SK-N-MC (cell line): ENCODE data around the gene PSMD13.

Experiments used
- EZH2 ChIP-seq: fragments of 200-600 bp; sonication (generic); IDR thresholded peaks from one replicate; pipeline ENCODE4 v1.6.1; 2017; ENCODE audit warnings: antibody characterized with exemption
- POLR2AphosphoS5 ChIP-seq: IDR thresholded peaks from 2 replicates; pipeline ENCODE4 v1.6.1; 2012; ENCODE audit warnings: mild to moderate bottlenecking, low read depth, low read length, borderline replicate concordance

DNA sequence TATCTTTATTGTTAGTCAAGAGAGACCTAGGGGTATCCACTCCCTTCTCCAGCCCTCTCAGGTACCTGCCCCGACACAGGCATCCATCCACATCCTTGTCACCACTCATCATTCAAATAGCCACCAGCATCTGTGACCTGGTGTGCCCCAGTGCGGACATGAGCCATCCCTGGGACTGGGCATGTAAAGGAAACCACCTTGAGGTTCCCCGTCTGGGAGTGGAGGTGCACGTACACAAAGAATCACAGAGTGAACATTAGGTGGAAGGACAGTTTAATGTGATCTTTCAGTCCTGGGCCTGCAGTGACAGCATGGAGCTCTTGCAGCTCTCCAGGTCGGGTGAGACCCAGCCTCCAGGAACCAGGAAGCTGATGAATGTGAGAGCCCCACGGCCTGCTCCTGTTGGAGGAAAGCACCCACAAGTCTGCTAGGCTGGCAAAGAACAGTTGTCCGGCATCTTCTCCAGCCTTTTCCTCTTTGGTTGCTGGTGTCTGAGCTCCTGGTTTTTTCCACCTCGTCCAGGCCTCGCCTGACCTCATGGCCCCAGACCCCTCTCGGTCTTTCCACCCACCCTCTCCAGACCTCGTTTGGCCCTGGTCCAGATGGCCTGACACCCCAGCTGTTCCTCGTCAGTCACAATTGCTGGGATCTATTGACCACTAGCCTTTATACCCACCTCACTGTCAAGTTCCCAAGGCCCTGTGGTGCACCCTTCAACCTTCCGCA is 16.5 kb downstream of the PSMD13 start:
- TF ChIP-seq EZH2 (no peak), POLR2AphosphoS5 (no peak)
